HEK293T (cell line): Measurements from ENCODE around the gene MME.

ENCODE experiments used
- BHLHE40 ChIP-seq: fragments of 450-650 bp; IDR thresholded peaks from 2 replicates; pipeline ENCODE4 v1.6.1; 2016; ENCODE audit warnings: mild to moderate bottlenecking, moderate library complexity, borderline replicate concordance
- CTBP1 ChIP-seq: fragments of 450-650 bp; IDR thresholded peaks from 2 replicates; pipeline ENCODE4 v1.6.1; 2016; ENCODE audit warnings: borderline replicate concordance
- FOXA1 ChIP-seq: fragments of 450-650 bp; IDR thresholded peaks from 2 replicates; pipeline ENCODE4 v1.6.1; 2016; ENCODE audit warnings: mild to moderate bottlenecking
- FOXK2 ChIP-seq: fragments of 450-650 bp; IDR thresholded peaks from 2 replicates; pipeline ENCODE4 v1.6.1; 2016; ENCODE audit warnings: mild to moderate bottlenecking
- FOXM1 ChIP-seq: fragments of 450-650 bp; IDR thresholded peaks from 2 replicates; pipeline ENCODE4 v1.6.1; 2017; ENCODE audit warnings: mild to moderate bottlenecking, borderline replicate concordance
- HDGF ChIP-seq: fragments of 450-650 bp; IDR thresholded peaks from 2 replicates; pipeline ENCODE4 v1.6.1; 2017; ENCODE audit warnings: antibody characterized with exemption, borderline replicate concordance
- L3MBTL2 ChIP-seq: fragments of 450-650 bp; conservative IDR thresholded peaks from 2 replicates; pipeline ENCODE4 v1.6.1; 2016; ENCODE audit warnings: mild to moderate bottlenecking
- SP1 ChIP-seq: fragments of 450-650 bp; IDR thresholded peaks from 2 replicates; pipeline ENCODE4 v1.6.1; 2017
- SUZ12 ChIP-seq: fragments of 450-650 bp; IDR thresholded peaks from 2 replicates; pipeline ENCODE4 v1.6.1; 2016; ENCODE audit warnings: mild to moderate bottlenecking
- TARDBP ChIP-seq: fragments of 450-650 bp; IDR thresholded peaks from 2 replicates; pipeline ENCODE4 v1.6.1; 2016
- ZNF384 ChIP-seq: fragments of 450-650 bp; IDR thresholded peaks from 2 replicates; pipeline ENCODE4 v1.6.1; 2016
- TF ChIP-seq, protein P1 (sequence below): fragments of 450-650 bp; IDR thresholded peaks from 2 replicates; pipeline ENCODE4 v1.6.1; 2016

DNA sequence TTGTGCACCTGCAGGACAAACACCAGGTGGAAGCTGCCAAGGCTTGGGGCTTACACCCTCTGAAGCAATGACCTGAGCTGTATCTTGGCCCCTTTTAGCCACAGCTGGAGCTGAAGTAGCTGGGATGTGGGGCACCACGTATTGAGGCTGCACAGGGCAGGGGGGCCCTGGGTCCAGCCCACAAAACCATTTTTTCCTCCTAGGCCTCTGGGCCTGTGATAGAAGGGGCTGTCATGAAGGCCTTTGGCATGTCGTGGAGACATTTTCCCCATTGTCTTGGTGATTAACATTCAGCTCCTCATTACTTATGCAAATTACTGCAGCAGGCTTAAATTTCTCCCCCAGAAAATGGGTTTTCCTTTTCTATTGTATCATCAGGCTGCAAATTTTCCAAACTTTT, 27.6 kb upstream of the MME start:
- TF ChIP-seq BHLHE40 (no peak), HDGF (no peak), FOXA1 (no peak), L3MBTL2 (no peak), FOXK2 (no peak), TARDBP (no peak), FOXM1 (no peak), SUZ12 (no peak), SP1 (no peak), CTBP1 (no peak), ZNF384 (no peak)
- TF ChIP-seq, protein P1, sequence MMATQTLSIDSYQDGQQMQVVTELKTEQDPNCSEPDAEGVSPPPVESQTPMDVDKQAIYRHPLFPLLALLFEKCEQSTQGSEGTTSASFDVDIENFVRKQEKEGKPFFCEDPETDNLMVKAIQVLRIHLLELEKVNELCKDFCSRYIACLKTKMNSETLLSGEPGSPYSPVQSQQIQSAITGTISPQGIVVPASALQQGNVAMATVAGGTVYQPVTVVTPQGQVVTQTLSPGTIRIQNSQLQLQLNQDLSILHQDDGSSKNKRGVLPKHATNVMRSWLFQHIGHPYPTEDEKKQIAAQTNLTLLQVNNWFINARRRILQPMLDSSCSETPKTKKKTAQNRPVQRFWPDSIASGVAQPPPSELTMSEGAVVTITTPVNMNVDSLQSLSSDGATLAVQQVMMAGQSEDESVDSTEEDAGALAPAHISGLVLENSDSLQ = no peak
